PC-9 (cell line): ENCODE data around the gene FARS2.

Experiments
- EZH2 ChIP-seq: fragments of 200-600 bp; sonication (generic); IDR thresholded peaks from 2 replicates; pipeline ENCODE4 v1.8.0; 2017; ENCODE audit warnings: antibody characterized with exemption, low read depth
- TF ChIP-seq, protein P1 (sequence below): fragments of 200-600 bp; sonication (generic); conservative IDR thresholded peaks from 2 replicates; pipeline ENCODE4 v1.6.1; 2017; ENCODE audit warnings: mixed run types, antibody characterized with exemption, mild to moderate bottlenecking, moderate library complexity

DNA sequence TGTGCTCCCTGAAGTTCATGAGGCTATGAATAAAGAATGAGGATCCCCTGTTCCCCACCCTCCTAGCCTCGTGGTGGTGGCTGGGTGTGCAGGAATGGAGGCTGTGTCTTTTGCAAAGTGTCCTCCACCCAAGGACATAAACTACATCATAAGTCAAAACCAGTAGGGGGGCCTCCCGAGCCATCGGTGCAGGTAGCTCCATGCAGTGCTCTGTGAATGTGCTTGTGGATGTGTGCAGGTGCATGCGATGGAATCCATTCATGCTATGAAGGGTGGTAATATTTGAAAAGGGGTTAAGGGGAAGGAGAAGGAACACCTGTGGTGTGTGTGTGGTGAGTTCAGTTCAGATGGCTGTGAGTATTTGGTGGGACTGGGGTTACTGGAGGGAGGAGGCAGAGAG is 548.1 kb downstream of the FARS2 start:
- TF ChIP-seq, protein P1, sequence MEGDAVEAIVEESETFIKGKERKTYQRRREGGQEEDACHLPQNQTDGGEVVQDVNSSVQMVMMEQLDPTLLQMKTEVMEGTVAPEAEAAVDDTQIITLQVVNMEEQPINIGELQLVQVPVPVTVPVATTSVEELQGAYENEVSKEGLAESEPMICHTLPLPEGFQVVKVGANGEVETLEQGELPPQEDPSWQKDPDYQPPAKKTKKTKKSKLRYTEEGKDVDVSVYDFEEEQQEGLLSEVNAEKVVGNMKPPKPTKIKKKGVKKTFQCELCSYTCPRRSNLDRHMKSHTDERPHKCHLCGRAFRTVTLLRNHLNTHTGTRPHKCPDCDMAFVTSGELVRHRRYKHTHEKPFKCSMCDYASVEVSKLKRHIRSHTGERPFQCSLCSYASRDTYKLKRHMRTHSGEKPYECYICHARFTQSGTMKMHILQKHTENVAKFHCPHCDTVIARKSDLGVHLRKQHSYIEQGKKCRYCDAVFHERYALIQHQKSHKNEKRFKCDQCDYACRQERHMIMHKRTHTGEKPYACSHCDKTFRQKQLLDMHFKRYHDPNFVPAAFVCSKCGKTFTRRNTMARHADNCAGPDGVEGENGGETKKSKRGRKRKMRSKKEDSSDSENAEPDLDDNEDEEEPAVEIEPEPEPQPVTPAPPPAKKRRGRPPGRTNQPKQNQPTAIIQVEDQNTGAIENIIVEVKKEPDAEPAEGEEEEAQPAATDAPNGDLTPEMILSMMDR = no peak
- TF ChIP-seq EZH2 = no peak
